SK-N-SH (cell line): ENCODE results near the gene VPS8.

Source experiments
- EP300 ChIP-seq, 2 experiments: IDR thresholded peaks; 2 replicates each; pipeline versions ENCODE4 v1.4.0 to v1.6.1; 2012; ENCODE audit warnings: borderline replicate concordance in 1 of 2, low read depth in 1 of 2, low read length in 1 of 2
- EZH2phosphoT487 ChIP-seq: fragments of 200-600 bp; sonication (generic); IDR thresholded peaks from 2 replicates; pipeline ENCODE4 v1.6.1; 2017; ENCODE audit warnings: low read depth, mixed run types, mild to moderate bottlenecking, antibody characterized with exemption, moderate library complexity, borderline replicate concordance
- GABPA ChIP-seq: IDR thresholded peaks from 2 replicates; pipeline ENCODE4 v1.4.0; 2012; ENCODE audit warnings: low read depth, mild to moderate bottlenecking
- POLR2AphosphoS5 ChIP-seq: IDR thresholded peaks from 2 replicates; pipeline ENCODE4 v1.6.1; 2012; ENCODE audit warnings: low read depth, low read length
- RFX5 ChIP-seq: IDR thresholded peaks from 2 replicates; pipeline ENCODE4 v1.6.1; 2012; ENCODE audit warnings: mild to moderate bottlenecking, improper control_type of control experiment, low read length
- RXRA ChIP-seq: IDR thresholded peaks from 2 replicates; pipeline ENCODE4 v1.4.0; 2012; ENCODE audit warnings: low read depth, mild to moderate bottlenecking, borderline replicate concordance
- SIN3A ChIP-seq: IDR thresholded peaks from 2 replicates; pipeline ENCODE4 v1.6.1; 2012; ENCODE audit warnings: low read depth, mild to moderate bottlenecking, low read length, moderate library complexity, borderline replicate concordance
- TAF1 ChIP-seq: IDR thresholded peaks from 2 replicates; pipeline ENCODE4 v1.6.1; 2012; ENCODE audit warnings: low read depth, mild to moderate bottlenecking, low read length, moderate library complexity, borderline replicate concordance
- TEAD4 ChIP-seq: IDR thresholded peaks from 2 replicates; pipeline ENCODE4 v1.4.0; 2012; ENCODE audit warnings: mild to moderate bottlenecking, borderline replicate concordance; ENCODE audit not compliant: insufficient read depth
- YY1 ChIP-seq: IDR thresholded peaks from 2 replicates; pipeline ENCODE4 v1.4.0; 2012; ENCODE audit warnings: low read depth, mild to moderate bottlenecking
- TF ChIP-seq, protein P1 (sequence below): fragments of 200-600 bp; sonication (generic); IDR thresholded peaks from 2 replicates; pipeline ENCODE4 v1.6.1; 2017; ENCODE audit warnings: antibody characterized with exemption, mild to moderate bottlenecking, moderate library complexity
- TF ChIP-seq, protein P2 (sequence below): IDR thresholded peaks from 2 replicates; pipeline ENCODE4; 2012
- TF ChIP-seq, protein P3 (sequence below): IDR thresholded peaks from 2 replicates; pipeline ENCODE4 v1.4.0; 2012; ENCODE audit warnings: low read depth
- TF ChIP-seq, protein P4 (sequence below): IDR thresholded peaks from 2 replicates; pipeline ENCODE4 v1.6.1; 2012; ENCODE audit warnings: mild to moderate bottlenecking, low read depth, low read length, moderate library complexity

DNA sequence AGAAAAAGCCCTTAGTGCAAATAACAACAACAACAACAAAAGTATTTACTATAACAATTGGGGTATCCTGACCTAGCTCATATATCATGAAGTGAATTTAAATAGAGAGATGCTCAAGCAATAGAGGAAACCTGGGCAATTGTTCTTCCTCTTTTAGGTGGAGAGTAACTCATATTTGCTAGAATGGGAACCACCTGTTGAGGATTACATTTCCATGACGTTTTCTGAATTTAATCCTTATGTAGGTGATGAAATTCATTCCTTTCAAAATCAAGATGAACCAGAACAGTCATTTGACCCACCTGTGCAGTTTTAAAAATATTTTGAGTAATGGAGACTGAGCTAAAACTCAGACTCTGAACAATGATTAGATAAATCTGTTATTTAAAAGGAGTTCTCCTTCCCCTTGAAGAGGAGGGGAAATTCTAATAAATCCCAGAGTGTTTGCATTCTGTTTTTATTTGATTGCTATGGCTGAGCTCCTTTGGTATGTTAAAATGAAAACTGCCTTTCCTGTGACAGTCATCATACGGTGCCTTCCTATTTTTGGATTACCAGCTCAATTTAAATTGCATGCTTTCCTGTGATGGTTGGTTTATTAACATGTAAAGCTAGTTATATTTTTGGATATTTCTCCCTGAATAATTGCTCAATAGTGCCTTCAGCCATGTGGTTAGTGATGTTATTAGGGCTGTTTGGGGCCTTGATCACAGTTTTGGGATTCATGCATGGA, 24.3 kb downstream of the VPS8 start:
- TF ChIP-seq, protein P1, sequence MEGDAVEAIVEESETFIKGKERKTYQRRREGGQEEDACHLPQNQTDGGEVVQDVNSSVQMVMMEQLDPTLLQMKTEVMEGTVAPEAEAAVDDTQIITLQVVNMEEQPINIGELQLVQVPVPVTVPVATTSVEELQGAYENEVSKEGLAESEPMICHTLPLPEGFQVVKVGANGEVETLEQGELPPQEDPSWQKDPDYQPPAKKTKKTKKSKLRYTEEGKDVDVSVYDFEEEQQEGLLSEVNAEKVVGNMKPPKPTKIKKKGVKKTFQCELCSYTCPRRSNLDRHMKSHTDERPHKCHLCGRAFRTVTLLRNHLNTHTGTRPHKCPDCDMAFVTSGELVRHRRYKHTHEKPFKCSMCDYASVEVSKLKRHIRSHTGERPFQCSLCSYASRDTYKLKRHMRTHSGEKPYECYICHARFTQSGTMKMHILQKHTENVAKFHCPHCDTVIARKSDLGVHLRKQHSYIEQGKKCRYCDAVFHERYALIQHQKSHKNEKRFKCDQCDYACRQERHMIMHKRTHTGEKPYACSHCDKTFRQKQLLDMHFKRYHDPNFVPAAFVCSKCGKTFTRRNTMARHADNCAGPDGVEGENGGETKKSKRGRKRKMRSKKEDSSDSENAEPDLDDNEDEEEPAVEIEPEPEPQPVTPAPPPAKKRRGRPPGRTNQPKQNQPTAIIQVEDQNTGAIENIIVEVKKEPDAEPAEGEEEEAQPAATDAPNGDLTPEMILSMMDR, result no peak
- TF ChIP-seq EZH2phosphoT487 (no peak), TEAD4 (no peak), YY1 (no peak), EP300 (IDR thresholded peaks at IDR 0.05; ENCODE audit: borderline replicate concordance in 1 of 2, low read depth in 1 of 2, low read length in 1 of 2) (no peak), SIN3A (no peak), RXRA (no peak), TAF1 (no peak), RFX5 (no peak), GABPA (no peak), POLR2AphosphoS5 (no peak)
- TF ChIP-seq, protein P2, sequence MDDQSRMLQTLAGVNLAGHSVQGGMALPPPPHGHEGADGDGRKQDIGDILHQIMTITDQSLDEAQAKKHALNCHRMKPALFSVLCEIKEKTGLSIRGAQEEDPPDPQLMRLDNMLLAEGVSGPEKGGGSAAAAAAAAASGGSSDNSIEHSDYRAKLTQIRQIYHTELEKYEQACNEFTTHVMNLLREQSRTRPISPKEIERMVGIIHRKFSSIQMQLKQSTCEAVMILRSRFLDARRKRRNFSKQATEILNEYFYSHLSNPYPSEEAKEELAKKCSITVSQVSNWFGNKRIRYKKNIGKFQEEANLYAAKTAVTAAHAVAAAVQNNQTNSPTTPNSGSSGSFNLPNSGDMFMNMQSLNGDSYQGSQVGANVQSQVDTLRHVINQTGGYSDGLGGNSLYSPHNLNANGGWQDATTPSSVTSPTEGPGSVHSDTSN, result no peak
- TF ChIP-seq, protein P3, sequence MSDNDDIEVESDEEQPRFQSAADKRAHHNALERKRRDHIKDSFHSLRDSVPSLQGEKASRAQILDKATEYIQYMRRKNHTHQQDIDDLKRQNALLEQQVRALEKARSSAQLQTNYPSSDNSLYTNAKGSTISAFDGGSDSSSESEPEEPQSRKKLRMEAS, result no peak
- TF ChIP-seq, protein P4, sequence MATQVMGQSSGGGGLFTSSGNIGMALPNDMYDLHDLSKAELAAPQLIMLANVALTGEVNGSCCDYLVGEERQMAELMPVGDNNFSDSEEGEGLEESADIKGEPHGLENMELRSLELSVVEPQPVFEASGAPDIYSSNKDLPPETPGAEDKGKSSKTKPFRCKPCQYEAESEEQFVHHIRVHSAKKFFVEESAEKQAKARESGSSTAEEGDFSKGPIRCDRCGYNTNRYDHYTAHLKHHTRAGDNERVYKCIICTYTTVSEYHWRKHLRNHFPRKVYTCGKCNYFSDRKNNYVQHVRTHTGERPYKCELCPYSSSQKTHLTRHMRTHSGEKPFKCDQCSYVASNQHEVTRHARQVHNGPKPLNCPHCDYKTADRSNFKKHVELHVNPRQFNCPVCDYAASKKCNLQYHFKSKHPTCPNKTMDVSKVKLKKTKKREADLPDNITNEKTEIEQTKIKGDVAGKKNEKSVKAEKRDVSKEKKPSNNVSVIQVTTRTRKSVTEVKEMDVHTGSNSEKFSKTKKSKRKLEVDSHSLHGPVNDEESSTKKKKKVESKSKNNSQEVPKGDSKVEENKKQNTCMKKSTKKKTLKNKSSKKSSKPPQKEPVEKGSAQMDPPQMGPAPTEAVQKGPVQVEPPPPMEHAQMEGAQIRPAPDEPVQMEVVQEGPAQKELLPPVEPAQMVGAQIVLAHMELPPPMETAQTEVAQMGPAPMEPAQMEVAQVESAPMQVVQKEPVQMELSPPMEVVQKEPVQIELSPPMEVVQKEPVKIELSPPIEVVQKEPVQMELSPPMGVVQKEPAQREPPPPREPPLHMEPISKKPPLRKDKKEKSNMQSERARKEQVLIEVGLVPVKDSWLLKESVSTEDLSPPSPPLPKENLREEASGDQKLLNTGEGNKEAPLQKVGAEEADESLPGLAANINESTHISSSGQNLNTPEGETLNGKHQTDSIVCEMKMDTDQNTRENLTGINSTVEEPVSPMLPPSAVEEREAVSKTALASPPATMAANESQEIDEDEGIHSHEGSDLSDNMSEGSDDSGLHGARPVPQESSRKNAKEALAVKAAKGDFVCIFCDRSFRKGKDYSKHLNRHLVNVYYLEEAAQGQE, result no peak
